Activated T-helper 1 cell treated with anti-CD3 and anti-CD28 coated beads, Interleukin-2, amount 50 U/mL, for 16 hours (primary cell): ENCODE results near the gene CHRM4.
A peak's percentile ranks its signal among the peaks of the same experiment; 100 is the strongest.

Experiments used
- DNase-seq, 2 donors: peaks; one replicate each; pipeline ENCODE4 v3.0.0-alpha.2; 2020; ENCODE audit warnings: low read depth in 1 of 2, low spot score in 1 of 2

The CHRM4 gene

DNA sequence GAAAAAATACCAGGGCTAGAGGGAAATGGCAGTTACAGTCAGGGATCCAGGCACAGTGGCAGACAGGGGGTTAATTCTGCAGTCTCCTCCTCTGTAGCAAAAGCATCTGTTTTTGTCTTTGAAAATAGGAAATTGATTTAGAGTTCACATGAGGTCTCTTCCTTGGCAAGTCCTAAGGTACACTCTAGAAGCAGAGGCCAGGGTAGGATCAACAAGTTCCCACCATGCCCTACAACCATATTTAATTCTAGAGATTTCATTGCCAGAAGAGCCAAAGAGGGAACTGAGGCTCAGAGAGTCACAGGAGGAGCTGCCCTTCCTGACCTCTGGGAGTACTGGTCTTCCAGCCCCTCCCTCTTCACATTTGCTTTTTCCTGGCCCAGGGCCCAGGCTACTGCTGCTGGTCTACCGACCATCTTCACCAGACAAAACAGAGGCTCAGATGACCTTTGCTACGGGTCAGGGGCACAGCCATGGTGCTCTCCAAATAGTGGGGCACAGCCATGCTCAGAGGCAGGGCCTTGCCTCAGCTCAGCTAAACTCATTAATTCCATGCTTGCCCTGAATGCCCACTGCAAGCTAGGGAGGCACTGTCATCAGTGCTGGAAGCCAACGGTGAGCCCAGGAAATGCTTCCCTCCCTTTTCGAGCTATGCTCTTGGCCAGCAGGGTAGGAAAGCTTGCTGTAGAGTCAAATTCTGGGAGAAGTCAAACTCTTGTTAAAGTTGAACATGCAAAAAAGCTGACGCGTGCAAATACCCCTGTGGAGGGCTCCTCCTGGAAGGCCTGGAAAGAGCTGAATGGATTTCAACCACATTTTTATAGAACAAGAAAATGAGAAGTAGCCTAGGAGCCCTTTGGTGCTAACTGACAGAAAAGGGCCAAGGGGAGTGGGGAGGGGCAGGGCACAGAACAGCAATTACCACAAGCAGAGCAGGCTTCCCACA lies 11.7 kb upstream of the CHRM4 start:
- DNase-seq: no peak

DNA sequence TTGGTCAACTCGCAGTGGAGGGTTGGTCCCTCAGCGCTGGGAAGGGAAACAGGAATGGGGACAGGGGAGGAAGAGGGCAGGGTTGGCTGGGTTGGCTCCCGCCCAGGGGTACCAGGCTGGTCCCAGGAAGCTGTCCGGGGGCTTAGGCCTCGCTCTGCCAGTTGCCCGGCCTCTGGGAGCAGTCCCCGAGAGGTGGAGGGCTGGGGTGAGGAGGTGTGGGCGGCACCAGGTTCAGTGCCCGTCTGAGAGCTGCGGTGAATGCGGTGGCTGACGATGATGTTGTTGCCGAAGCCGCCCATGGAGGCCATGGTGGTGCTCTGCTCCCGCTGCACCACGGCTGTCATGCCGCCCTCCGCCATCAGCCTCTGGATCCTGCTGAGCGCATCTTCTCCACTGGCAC lies 6.0 kb upstream of the CHRM4 start:
- no peak for DNase-seq

DNA sequence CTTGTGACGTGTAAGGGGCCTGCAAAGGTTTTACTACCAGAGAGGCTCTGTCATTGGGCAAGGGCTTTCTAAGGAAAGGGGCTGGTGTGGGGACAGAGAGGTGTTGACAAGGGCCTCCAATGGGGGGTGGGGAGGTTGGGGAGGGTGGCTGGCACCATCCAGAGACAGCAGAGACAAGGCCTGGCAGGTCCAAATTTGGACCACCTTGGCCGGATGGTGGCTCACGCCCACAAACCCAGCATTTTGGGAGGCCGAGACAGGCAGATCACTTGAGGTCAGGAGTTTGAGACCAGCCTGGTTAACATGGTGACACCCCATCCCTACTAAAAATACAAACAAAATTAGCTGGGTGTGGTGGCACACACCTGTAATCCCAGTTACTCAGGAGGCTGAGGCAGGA lies 2.2 kb upstream of the CHRM4 start:
- no peak for DNase-seq

DNA sequence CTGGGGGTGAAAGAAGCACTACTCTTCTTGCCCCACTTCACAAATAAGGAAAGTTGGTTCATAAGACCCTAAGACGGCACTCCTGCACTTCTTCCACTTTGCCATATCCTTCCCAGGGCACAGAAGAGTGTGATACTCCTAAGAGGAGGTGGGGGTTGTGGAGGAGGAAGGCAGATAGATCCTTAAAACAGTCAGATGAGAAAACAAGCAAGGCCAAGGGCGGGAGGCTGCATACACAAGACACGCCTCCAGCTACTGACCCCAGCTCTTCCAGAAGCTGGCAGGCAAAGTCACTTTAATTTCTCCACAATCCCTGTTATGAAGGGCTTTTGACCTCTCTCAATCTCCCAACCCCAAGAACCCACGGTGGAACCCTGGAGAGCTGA lies 1.6 kb upstream of the CHRM4 start:
- no peak for DNase-seq

DNA sequence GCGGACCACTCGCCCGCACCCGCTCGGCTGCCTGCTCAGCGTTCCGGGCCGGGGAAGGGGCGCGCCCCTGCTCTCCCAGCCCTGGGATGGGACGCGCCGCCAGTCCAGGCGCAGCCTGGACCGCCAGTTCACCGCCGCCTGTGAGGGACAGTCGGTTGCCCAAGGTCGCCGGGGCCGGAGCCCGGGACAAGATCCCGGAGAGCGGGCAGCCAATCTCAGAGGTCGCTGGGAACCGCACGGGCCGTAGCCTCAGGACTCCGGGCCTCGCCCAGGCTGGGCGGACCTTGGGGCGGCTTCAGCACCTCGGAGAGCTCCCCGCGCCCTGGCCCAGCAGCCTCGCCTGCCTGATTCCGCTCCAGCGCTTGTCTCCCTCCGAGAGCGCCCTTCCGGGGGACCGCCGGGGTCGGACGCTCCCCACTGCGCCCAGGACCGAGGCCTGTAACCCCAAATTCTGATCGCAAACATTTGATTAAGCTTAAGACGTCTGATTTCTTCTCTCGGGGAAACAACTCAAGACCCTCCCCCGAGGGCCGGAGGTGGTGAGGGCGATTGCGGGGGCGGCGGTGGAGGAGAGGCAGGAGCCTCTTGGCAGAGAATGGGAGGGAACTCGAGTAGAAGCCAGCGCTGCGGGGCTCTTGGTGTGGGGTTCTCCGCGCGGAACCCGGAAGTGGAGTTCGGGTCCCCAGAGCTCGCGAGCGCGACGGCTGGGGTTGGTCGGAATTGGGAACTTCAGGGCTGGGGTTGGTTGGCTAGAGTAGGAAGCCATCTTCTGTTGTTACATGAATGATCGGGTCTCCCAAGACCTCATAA lies 1.1 kb upstream of the CHRM4 start:
- DNase-seq: peak; percentile 60 to 61

DNA sequence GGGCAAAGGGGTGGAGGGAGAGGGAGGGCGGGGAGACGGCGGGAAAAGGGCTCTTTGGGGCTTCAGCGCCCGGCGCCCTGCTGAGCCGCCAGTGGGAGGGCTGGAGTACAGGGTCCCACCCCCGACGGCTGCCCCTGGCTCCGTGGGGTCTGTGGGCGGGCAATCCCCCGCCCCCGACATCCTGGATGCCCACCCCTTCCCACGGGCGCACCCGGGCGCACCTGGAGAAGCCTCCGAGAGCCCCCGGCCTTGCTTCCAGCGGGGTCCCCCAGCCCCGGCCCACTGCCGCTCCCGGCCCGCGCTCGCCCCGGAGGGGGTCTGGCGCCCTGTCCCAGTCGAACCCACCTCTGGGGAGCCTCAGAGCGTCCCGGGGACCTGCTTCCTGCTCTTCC lies 394 bp downstream of the CHRM4 start:
- DNase-seq: no peak

DNA sequence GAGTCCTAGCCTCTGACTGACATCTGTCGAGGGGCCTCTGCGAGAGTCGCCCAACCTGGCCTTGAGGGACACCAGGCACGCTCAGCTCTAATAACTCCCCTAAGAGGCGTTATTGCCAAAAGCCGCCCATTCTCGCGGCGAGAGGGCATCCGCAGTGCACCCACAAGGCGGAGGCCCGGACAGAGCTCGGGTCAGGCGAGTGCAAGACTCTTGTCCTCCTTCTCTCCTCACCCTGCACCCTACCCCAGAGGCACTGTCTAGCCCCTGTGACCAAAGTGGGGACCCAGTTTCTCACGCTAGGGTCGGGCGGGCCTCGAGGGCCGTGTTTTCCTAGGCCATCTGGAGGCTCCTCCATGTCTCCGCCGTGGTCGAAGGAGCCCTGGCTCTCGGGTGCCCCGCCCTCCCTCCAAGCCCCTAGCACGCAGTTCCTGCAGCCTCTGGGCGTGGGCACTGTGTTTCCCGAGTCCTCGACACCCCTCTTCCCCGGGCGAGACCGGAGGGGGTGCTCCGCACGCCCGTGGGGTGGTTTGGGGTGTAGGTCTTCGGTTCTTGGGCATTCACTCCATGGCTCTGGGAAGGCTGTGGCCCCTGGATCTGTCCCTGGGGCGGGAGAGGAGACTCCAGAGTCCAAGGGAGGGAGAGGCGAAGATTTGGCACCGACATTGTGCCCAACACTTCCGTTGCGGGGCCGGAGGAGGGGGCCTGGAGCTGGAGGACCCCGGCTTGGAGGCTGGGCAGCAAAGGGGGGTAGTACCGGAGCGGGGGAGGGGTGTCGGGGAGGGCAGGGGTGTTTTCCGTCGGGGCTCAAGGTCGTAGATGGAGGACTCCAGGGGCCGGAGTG lies 1.0 kb downstream of the CHRM4 start:
- DNase-seq: no peak

DNA sequence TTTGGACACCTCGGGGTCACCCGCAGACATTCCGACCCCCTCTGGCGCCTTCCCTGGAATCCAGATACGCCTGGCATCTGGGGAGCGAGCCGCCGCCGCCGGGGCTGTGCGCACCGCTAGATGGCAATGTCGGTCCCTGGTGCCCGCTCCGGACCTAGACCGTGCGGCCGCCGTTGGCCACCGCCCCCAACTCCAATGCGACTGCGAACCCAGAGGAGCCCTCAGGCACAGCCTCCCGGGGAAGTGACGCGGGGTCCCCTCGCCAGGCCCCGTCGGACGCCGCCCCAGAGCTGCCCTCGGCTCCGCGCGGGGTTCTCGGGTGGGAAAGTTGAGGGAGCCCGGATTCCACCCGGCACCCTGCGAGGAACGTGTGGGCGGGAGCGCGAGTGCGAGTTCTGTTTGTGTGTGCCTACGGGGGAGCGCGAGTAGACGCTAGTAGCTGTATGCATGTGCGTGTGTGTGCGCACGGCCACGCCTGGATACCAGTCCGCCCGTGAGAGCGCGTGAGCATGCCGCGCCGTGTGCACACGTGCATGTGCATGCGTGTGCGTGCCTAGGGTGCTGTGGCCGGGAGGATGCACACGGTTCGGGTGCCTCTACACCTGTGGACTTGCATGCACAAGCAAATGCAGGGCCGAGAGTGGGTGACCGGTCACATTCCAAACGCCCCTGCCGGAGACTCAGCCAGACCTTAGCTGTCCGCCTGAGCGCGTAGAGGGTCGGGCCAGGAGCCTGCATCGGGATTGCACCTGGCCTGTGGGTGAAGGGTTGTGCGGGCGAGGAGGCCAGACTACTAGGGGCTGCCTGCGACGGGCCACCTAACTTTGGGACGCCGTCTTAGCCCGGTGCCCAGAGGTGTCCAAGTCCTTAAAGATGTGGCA lies 1.9 kb downstream of the CHRM4 start:
- DNase-seq: no peak

DNA sequence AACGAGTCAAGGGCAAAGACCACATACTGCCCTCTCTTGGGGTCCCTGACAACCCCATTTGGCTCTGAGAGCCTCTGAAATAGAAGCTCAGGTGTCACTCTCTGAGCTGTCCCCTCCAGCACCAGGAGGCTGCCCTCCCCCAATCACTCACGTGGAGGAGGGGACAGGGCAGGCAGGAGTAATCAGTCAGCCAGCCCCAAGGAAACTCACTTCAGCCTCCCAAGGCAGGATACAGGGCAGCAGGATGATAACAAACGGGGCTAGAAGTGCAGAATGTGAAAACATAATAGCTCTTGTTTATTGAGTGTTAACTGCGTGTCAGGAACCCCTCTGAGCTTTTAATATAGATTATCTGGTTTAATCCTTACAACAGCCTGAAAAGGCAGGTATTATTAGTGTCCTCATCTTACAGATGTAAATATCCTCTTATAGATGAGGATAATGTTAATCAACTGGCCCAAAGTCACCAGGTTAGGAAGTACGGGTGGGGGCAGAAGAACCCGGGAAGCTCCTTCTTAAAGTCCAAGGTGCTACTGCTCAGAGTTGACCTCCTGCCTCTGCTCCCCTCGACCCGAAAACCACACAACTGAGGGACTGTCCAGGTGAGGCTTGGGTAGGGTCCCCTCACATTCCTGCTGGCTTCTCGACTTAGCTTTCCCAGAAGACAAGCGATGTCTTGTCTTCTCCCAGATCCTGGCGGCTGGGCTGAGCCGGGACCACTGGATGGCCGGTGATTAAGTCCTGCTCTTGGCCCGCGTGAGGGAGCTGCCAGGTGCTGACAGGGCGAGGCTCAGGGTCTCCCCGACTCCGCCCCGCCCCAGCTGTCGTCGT lies 2.7 kb downstream of the CHRM4 start:
- no peak for DNase-seq

DNA sequence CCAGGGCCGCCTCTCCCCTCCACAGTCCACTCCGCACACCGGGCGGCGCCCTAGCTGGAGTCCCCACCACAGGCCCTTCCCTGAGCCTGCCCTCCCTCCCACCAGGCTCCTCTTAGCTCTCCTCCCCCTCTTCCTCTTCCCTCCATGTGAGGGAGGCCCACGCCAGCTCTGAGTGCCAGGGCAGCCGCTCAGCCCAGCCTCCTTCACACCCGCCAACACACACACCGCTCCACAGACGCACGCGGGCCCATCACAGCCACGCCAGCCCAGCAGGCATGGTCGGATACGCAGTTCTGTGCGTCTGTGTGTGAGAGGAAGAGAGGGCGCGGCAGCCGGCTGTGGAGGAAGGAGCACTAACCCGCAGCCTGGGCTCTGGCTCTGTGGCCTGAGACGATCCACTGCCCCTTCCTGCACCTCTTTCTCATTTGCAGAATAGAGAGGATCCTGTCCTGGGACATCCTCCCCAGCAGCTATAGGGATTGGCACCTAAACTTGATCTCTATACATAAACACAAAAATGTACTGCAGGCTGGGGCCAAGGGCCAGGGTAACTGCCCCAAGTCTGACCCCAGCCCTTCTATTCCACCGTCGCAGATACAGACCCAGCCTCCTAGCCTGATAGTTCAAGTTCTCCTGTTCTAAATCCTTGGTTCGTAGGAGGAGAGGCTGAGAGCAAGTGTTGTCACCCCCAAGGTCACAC lies 3.5 kb downstream of the CHRM4 start:
- no peak for DNase-seq

DNA sequence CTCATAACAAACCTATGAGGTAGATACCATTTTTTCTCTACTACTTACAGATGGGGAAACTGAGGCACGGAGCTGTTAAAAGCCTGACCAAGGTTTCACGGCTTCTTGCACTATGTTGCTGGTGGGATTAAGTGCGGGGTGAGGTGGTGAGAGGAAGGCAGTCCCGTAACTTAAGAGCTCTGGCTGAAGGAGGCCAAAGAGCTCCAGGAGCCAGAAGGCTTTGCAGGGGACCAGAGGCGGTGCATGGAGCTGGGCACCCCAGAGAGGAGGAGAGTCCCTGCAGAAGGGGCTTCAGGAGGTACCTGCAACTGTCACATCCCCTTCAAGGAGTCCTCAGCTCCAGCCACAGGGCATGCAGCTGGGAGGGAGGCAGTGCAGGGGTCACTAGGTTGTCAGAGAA lies 4.1 kb downstream of the CHRM4 start:
- DNase-seq: no peak

DNA sequence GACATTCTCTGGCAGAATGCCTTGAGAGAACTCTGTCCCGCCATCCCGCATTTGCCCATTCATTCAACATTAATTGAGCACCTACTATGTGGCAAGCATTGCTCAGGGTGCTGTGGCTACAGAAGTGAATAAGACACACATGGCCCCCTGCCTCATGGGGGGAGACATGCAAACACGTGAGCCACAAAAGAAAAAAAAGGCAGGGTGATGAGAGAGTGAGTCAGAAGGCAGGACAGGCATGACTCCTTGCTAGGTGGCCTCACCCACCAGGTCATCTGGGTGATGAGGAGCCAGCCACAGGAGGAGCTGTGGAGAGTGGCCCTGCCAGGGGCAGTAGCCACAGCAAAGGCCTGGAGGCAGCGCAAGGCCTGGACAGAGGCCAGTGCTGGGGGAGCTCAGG lies 4.9 kb downstream of the CHRM4 start:
- no peak for DNase-seq

DNA sequence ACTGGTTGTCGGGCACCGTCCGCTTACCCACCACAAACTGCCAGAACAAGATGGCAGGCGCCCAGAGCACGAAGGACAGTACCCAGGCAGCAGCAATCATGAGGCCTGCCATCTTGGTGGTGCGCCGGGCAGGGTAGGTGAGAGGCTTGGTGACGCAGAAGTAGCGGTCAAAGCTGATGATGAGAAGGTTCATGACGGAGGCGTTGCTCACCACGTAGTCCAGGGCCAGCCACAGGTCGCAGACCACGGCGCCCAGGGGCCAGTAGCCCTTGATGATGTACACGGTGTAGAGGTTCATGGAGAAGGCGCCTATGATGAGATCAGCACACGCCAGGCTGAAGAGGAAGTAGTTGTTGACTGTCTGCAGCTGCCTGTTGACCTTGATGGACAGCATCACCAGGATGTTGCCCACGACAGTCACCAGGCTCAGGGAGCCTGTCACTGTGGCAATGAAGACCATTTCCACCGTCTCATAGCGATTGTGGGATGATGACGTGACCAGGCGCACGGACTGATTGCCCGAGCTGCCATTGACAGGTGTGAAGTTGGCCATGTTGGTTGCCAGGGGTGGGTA lies 5.5 kb downstream of the CHRM4 start:
- no peak for DNase-seq

DNA sequence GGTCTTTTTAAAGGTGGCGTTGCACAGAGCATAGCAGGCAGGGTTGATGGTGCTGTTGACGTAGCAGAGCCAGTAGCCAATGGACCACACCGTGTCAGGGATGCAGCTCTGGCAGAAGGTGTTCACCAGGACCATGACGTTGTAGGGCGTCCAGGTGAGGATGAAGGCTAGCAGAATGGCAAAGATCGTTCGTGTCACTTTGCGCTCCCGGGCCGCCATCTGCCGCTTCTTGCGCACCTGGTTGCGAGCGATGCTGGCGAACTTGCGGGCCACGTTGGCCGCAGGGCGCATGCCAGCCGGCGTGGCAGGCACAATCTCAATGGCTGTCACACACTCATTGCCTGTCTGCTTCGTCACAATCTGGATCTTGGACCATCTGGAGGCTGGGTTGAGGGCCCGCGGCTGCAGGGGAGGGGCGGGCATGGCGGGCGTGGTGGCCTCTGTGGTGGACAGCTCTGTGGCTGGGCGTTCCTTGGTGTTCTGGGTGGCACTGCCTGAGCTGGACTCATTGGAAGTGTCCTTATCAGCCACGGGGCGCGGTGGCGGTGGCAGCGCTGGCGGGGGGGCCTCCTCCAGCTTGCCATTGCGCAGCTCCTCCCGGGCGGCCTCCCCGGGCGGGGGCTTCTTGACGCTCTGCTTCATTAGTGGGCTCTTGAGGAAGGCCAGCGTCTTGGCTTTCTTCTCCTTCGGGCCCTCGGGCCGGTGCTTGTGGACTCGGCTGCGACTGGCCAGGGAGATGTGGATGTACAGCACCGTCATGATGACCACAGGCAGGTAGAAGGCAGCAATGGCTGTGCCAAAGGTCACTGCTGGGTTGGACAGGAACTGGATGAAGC lies 6.2 kb downstream of the CHRM4 start:
- no peak for DNase-seq

DNA sequence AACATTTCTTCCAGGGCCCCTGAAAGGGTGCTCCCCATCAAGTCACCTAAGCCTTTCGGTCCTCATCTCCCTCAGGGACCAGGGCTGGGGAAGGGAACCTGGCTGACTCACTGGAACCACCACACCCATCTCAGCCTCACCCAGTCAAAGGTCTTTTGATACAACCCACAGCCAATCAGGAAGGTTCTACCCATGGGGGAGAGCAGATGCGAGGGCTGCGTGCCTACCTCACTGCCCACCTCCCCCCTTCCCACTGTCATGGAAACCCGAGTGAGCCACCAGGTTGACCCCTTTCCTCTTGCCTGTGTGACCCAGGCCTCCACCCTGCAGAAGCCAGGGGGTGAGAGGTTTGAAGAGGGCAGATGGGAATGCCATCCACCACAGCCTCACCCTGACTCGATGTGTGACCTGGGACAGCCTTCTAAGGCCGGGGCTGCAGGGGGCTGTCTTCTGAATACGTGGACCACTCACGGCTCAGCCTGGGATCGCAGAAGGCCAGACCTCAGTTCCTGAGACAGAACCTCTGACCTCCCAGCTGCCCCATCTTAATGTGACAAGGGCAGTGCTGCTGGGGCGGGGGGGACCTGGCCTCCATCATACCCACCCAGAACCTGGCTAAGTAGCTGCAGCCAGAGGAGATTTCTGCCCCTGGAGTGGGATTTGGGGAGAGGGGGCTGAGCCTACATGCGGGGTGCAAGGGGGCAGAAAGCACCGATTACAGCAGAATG lies 7.4 kb downstream of the CHRM4 start:
- no peak for DNase-seq

DNA sequence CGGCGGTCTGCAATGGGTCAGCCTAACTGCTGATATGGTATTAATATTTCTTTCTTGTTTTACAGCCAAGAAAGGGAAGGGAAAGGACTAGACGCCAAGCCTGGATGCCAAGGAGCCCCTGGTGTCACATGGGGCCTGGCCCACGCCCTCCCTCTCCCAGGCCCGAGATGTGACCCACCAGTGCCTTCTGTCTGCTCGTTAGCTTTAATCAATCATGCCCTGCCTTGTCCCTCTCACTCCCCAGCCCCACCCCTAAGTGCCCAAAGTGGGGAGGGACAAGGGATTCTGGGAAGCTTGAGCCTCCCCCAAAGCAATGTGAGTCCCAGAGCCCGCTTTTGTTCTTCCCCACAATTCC lies 8.2 kb downstream of the CHRM4 start:
- no peak for DNase-seq
